D721Med (cell line): ENCODE results near the gene KCNG3.

Source experiments
- DNase-seq: peaks from one replicate; pipeline ENCODE4 v3.0.0; 2011; ENCODE audit warnings: low spot score; ENCODE audit not compliant: insufficient read length
- FAIRE-seq: peaks from 2 replicates; lab custom pipeline; 2011; peaks lifted over from hg19 to GRCh38; lab: Jason Lieb, UNC
- CTCF ChIP-seq: IDR thresholded peaks from 2 replicates; pipeline ENCODE4 v1.5.1; 2012; ENCODE audit warnings: mild to moderate bottlenecking, control low read depth; ENCODE audit not compliant: insufficient read depth; ENCODE audit errors: missing control alignments

The KCNG3 gene

GRCh38 chr2:42436370-42436769 lies 57.4 kb downstream of the KCNG3 start:
- DNase-seq (no peak), FAIRE-seq (no peak)
- no peak for TF ChIP-seq CTCF

GRCh38 chr2:42435628-42436027 lies 58.2 kb downstream of the KCNG3 start:
- FAIRE-seq (no peak), DNase-seq (no peak)
- no peak for TF ChIP-seq CTCF

DNA sequence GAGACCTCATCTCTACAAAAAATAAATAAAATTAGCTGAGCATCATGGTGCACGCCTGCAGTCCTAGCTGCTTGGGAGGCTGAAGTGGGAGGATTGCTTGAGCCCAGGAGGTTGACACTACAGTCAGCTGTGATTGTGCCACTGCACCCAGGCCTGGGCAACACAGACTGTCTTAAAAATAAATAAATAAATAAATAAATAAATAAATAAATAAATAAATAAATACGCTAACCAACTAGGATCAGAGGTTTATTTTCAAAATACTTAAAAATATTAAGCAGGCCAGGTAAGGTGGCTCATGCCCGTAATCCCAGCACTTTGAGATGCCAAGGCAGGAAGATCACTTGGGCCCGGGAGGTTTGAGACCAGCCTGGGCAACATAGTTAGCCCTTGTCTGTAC lies 63.6 kb downstream of the KCNG3 start:
- no peak for TF ChIP-seq CTCF
- FAIRE-seq (no peak), DNase-seq (no peak)

DNA sequence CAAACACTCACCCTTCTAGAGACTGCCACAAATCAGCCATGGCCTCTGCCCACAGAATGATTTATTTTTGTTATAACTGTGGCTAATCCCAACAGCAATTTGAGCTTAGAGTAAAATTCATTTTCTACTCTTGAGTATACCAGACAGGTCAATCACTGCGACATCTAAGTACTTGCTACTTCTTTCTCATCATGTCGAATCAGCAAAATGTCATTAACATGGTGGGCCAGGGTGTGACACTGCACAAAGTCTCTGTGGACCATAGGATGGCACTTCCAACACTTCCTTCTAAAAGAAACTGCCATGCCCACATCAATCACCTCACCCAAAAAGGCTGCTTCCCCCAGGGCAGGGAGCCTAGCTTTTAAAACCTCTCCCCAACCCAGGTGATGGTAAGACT lies 64.4 kb downstream of the KCNG3 start:
- FAIRE-seq, result no peak
- no peak for TF ChIP-seq CTCF
- DNase-seq, result no peak

DNA sequence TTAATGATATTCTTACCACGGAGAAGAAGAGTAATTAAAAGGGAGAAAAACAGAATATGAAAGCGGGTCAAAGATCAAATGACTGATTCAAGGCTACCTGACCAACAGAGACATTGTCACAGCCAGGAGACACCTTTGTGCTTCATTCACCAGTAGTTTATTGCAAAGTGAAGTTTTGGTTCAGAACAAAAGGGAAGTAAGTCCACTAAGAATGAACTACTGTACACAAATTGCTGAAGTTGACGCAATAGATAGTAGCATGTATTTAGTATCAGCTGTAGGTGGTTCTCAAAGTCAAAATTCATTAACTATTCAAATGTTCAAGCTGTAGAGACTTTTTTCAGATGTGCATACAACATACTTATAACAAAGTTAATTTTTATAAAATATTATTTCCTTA lies 68.1 kb downstream of the KCNG3 start:
- no peak for DNase-seq
- TF ChIP-seq CTCF, result no peak
- no peak for FAIRE-seq

DNA sequence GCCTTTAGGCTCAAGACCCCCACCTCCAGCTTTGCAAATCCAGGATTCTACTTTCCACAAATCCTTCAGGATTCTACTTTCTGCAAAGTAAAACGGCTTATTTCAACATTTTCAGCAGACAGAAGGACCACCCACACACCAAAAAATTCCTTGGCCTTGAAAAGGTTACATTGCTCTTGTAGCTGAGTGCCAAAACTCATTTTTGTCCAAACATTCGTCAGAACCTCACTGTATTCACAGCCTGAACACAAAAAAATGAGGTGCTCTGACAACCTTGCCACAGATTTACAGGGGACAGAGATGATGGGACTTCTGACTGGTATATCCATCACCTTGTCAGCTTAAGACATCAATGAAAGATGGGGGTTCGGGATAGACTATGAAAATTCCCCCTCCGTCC lies 69.7 kb downstream of the KCNG3 start:
- no peak for FAIRE-seq
- no peak for DNase-seq
- no peak for TF ChIP-seq CTCF

GRCh38 chr2:42421601-42422239 lies 72.1 kb downstream of the KCNG3 start:
- DNase-seq (no peak), FAIRE-seq (no peak)
- no peak for TF ChIP-seq CTCF
